Brain microvascular endothelial cell (primary cell): ENCODE data around the gene KCNH1.

Experiments
- DNase-seq: peaks from one replicate; pipeline ENCODE4 v3.0.0-alpha.2; 2020
- H3K27ac ChIP-seq: fragments of 250-450 bp; sonication (Bioruptor Pico); 2 replicates; pipeline ENCODE4 v1.5.1; 2020; ENCODE audit warnings: mild to moderate bottlenecking, moderate library complexity
- H3K27me3 ChIP-seq: fragments of 250-450 bp; sonication (Bioruptor Pico); replicated peaks from 2 replicates; pipeline ENCODE4 v1.5.1; 2020; ENCODE audit warnings: mild to moderate bottlenecking
- H3K36me3 ChIP-seq: fragments of 250-450 bp; sonication (Bioruptor Pico); replicated peaks from 2 replicates; pipeline ENCODE4 v1.5.1; 2020; ENCODE audit warnings: mild to moderate bottlenecking
- H3K4me3 ChIP-seq: 2 replicates; pipeline ENCODE4 v1.5.1; 2011; ENCODE audit warnings: low read depth, mild to moderate bottlenecking, control low read depth, low read length, moderate library complexity
- in situ Hi-C: cut with HindIII; loops from 2 replicates; pipeline ENCODE4 v1.10.0; 2017; ENCODE audit warnings: low sequenced_read_pairs, low pct_ligation_motif_present
- TF ChIP-seq, protein P1 (sequence below): IDR thresholded peaks from 2 replicates; pipeline ENCODE4 v1.5.1; 2011; ENCODE audit warnings: low read depth, mild to moderate bottlenecking, moderate library complexity, low read length, control low read depth, inconsistent platforms; ENCODE audit errors: missing control alignments

KCNH1 gene

DNA sequence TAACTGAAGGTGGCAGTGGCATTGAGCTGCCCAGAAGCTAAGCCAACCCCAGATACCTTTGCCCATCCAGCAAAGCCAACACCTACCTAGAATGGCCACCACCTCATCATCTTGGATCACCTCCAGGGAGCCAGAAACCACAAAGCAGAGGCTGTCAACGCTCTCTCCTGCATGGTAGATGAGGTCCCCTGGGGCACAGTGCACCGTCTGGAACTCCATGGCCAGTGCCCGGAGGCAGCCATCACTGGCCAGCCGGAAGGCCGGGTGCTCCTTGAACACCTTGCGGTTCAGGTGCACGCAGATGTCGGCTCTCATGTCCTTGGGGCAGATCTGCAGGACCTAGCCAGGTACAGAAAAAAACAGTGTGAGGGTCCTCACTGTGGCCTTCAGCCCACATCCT, 336.5 kb downstream of the KCNH1 start:
- in situ Hi-C loops: no loop called here
- TF ChIP-seq, protein P1, sequence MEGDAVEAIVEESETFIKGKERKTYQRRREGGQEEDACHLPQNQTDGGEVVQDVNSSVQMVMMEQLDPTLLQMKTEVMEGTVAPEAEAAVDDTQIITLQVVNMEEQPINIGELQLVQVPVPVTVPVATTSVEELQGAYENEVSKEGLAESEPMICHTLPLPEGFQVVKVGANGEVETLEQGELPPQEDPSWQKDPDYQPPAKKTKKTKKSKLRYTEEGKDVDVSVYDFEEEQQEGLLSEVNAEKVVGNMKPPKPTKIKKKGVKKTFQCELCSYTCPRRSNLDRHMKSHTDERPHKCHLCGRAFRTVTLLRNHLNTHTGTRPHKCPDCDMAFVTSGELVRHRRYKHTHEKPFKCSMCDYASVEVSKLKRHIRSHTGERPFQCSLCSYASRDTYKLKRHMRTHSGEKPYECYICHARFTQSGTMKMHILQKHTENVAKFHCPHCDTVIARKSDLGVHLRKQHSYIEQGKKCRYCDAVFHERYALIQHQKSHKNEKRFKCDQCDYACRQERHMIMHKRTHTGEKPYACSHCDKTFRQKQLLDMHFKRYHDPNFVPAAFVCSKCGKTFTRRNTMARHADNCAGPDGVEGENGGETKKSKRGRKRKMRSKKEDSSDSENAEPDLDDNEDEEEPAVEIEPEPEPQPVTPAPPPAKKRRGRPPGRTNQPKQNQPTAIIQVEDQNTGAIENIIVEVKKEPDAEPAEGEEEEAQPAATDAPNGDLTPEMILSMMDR: no peak
- Histone ChIP-seq H3K27me3 (no peaks in the 10 kb centered on the region), H3K4me3 (no peak overlapping the region), H3K36me3 (no peaks in the 10 kb centered on the region), H3K27ac (no peak overlapping the region)
- DNase-seq: no peak

DNA sequence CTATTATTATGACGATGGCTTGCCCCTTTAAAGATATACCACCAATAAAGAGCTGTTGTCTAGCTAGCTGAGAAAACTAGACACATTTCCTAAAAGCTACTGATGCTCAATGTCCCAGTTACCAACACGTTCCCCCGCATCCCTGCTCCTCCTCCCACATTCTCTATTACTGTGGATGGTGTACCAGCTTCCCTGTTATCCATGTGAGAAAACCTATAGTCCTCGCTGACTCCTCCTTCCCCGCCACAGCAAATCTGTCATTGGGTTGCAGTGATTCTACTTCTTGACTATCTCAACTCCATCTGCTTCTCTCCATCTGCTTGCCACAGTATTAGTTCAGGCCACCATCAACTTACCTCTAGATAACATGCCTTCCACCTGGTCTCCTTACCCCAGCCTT, 337.5 kb downstream of the KCNH1 start:
- Histone ChIP-seq H3K27me3 (no peaks in the 10 kb centered on the region), H3K4me3 (no peak overlapping the region), H3K27ac (no peak overlapping the region), H3K36me3 (no peaks in the 10 kb centered on the region)
- TF ChIP-seq, protein P1: no peak
- no peak for DNase-seq
- in situ Hi-C loops: no loop called here

DNA sequence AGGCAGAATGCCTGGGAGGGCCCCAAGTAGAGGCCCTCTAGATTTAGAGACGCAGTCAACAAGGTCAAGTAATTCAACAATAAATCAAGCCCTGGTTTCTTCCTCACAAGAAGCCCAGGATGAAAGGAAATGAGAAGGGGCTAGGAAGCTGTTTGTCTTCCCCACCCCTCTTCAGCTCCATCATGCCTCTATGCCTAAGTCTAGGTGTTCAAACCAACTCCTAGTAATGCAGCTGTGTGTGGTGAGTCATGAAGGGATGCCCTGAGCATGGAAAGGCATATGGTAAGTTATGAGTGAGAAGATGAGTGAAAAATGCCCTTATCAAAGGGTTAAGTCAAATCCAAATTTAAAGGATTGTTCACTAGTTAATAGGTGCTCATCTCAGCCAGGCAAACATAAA, 339.5 kb downstream of the KCNH1 start:
- TF ChIP-seq, protein P1: no peak
- H3K4me3 ChIP-seq: no peak overlapping the region
- in situ Hi-C loops: no loop called here
- DNase-seq: no peak
- no peaks in the 10 kb centered on the region for H3K36me3 ChIP-seq
- H3K27ac ChIP-seq: no peak overlapping the region
- no peaks in the 10 kb centered on the region for H3K27me3 ChIP-seq

- peak; percentile 53 for DNase-seq
- H3K36me3 ChIP-seq: no peaks in the 10 kb centered on the region
- no peak overlapping the region for H3K27ac ChIP-seq
- H3K27me3 ChIP-seq: no peaks in the 10 kb centered on the region
- TF ChIP-seq, protein P1: no peak
- in situ Hi-C loops: no loop called here
- H3K4me3 ChIP-seq: no peak overlapping the region
Measured at GRCh38 chr1:210792250-210793102, 341.5 kb downstream of the KCNH1 start.

DNA sequence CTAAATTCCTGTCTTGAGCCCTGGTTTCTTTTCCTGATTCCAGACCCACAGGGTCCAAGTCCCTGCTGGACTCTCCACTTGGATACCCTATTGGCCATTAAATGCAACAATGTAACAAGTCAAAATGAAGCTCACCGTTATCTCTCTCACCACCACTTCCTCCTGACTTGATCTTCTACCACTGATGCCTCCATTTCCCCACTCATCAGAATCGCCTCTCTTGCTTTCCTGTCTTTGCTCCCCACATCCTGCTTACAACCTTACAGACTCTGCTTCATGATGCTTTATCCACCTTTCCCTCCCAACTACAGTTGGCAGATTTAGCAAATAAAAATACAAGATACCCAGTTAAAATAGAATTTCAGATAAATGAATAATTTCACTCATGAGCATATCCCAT, 343.8 kb downstream of the KCNH1 start:
- no peak for DNase-seq
- H3K27ac ChIP-seq: no peak overlapping the region
- TF ChIP-seq, protein P1: no peak
- no peaks in the 10 kb centered on the region for H3K27me3 ChIP-seq
- no peaks in the 10 kb centered on the region for H3K36me3 ChIP-seq
- H3K4me3 ChIP-seq: no peak overlapping the region
- in situ Hi-C loops: no loop called here

DNA sequence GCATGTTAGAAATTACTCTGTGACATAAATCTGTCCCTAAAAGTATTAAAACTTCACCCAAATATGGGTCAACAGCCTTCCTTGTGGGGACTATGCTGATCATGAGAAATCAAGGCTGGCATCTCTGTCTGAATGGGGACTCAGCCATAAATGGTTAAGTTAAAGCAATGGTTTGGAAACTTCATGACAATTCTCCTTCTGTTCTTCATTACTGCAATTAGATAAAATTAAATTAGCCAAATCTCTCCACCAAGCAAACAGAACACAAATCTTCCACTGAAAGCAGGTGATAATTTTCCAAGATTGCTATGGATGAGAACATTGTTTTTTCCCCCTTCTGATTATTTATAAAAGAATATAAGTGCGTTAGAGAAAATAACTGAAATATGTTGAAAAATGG, 346.1 kb downstream of the KCNH1 start:
- in situ Hi-C loops: no loop called here
- Histone ChIP-seq H3K4me3 (no peak overlapping the region), H3K27ac (no peak overlapping the region), H3K27me3 (no peaks in the 10 kb centered on the region), H3K36me3 (no peaks in the 10 kb centered on the region)
- TF ChIP-seq, protein P1: no peak
- DNase-seq: no peak
